Stimulated activated naive CD8-positive, alpha-beta T cell treated with anti-CD3 and anti-CD28 coated beads, Interleukin-15, Interleukin-2, amounts not matched to agents 100 ng/mL and 50 ng/mL, for 24 hours (primary cell): ENCODE results near the gene AFAP1.

ENCODE experiments used
- H3K27ac Mint-ChIP-seq: one replicate; pipeline ENCODE4 v1.8.0; 2021; ENCODE audit warnings: mild to moderate bottlenecking, mixed read lengths
- H3K27me3 Mint-ChIP-seq: one replicate; pipeline ENCODE4 v1.8.0; 2021; ENCODE audit warnings: mixed read lengths
- H3K36me3 Mint-ChIP-seq: one replicate; pipeline ENCODE4 v1.8.0; 2021; ENCODE audit warnings: low read depth, mixed read lengths
- H3K4me1 Mint-ChIP-seq: one replicate; pipeline ENCODE4 v1.8.0; 2021; ENCODE audit warnings: low read depth, mixed read lengths
- H3K4me3 Mint-ChIP-seq: one replicate; pipeline ENCODE4 v1.8.0; 2021; ENCODE audit warnings: mild to moderate bottlenecking, mixed read lengths
- H3K9me3 Mint-ChIP-seq: one replicate; pipeline ENCODE4 v1.8.0; 2021; ENCODE audit warnings: mixed read lengths

AFAP1 gene

DNA sequence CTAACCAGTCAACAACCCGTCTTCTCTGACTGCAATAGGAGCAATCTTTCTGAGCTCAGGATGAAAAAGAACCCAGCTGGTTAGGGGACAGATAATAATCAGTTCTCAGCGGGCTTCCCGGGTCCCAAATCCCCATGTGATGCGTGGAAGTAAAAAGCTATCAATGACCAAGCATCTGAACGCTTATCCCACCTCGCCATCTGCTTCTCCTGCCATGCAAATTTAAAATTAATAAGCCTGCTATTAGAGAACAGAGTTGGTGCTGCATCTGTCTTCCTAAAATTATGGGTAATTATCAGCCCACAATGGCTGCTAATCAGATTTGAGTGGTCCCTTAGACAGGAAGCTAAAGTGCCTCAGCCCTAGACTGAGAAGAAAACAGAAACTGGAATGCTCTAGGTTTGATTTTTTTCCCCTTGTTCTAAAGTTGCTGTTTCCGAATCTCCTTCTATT lies 37.5 kb downstream of the AFAP1 start:
- H3K4me1 Mint-ChIP-seq: peaks cover 9% of the 10 kb centered on the region
- no peaks in the 10 kb centered on the region for H3K9me3 Mint-ChIP-seq
- no peak overlapping the region for H3K27ac Mint-ChIP-seq

DNA sequence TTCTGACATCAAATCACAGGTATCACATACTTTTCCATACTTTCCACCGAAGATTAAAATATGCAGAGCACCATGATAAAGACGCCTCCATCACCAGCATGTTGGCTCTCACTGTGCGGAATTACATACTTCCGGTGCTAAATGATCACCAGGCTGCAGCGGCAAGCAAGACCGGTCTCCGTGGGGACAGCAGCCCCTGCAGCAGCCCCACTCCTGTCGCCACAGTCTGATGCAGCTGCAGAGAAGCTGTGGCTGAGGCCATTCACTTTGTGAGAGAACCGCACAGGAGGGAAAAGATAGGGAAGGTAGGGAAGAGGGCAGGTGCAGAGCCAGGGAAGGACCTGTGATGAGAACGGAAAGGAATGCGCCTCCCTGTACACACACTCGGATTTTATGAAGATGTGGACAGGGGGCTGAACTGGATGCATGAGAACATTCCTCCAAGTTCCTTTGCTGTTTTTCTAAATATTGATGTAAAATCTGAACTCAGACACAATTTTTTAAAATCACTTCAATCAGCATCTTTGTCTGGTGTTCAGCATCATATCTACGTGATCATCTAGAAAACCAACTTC lies 38.3 kb downstream of the AFAP1 start:
- H3K4me1 Mint-ChIP-seq: peaks cover 7% of the 10 kb centered on the region
- peaks cover 13% of the 10 kb centered on the region for H3K27me3 Mint-ChIP-seq
- H3K9me3 Mint-ChIP-seq: no peaks in the 10 kb centered on the region
- no peaks in the 10 kb centered on the region for H3K36me3 Mint-ChIP-seq
- H3K27ac Mint-ChIP-seq: no peak overlapping the region
- no peak overlapping the region for H3K4me3 Mint-ChIP-seq

More for the DNA sequence above, 37.5 kb downstream of the AFAP1 start:
- Mint-ChIP-seq H3K36me3 (no peaks in the 10 kb centered on the region), H3K4me3 (no peak overlapping the region), H3K27me3 (peaks cover 13% of the 10 kb centered on the region)

DNA sequence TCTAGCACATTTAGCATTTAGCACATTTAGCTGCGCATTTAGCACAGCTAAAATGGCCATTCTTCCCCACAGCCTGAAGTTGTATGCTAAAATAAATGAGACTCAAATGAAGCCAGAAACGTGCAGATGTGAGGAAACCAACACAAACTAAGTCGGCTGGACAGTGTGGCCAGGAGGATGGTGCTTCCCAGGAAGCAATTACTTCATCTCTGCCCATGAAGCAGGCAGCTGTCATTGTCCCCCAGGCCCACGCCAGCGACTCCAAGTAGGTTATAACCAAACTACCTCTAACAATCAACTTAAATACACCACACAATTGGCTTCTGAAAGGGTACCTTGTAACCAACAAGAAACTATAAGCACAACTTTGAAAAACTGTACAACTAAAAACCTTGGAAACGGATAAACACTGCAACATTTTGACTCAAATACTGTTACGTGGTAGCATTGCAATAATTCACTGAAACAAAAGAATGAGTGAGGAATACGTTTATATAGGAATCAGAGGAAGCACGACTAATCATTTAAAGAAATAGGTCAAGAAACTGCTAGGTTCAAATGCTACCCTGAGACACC lies 39.2 kb downstream of the AFAP1 start:
- no peaks in the 10 kb centered on the region for H3K36me3 Mint-ChIP-seq
- H3K4me1 Mint-ChIP-seq: peaks cover 7% of the 10 kb centered on the region
- no peaks in the 10 kb centered on the region for H3K9me3 Mint-ChIP-seq
- no peak overlapping the region for H3K27ac Mint-ChIP-seq
- no peak overlapping the region for H3K4me3 Mint-ChIP-seq
- peaks cover 13% of the 10 kb centered on the region for H3K27me3 Mint-ChIP-seq

DNA sequence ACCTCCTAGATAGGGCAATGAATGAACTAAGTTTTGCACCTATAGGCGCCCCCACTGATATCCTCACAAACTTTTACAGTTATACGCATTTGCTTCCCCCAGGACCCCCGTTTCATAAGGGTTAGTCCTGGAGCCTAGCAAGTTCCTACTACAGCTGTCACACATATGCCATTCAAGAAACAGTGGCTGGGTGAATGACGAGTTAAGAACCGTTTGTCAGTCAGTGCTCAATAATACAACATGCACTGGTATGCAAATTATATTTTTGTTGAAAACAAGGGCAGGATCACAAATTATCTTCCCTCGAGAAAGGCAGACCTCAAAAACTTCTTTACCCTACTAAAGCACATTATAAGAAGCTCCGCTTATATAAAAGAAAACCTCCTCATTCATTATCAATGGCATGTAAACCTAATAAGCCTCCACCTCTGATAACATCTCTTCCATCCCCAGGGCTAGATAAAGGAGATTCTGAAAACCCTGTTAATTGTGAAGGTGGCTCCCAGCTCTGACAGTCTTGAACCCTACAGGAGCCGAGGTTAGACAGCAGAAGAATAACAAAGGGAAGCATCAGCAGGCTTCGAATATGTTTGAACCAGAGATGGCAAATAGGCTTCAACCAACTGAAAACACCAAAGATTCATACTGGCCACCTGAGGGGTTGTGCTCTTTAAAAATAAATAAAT lies 40.3 kb downstream of the AFAP1 start:
- Mint-ChIP-seq H3K27ac (no peak overlapping the region), H3K27me3 (peaks cover 13% of the 10 kb centered on the region), H3K4me1 (peaks cover 7% of the 10 kb centered on the region), H3K9me3 (no peaks in the 10 kb centered on the region), H3K4me3 (no peak overlapping the region), H3K36me3 (no peaks in the 10 kb centered on the region)

DNA sequence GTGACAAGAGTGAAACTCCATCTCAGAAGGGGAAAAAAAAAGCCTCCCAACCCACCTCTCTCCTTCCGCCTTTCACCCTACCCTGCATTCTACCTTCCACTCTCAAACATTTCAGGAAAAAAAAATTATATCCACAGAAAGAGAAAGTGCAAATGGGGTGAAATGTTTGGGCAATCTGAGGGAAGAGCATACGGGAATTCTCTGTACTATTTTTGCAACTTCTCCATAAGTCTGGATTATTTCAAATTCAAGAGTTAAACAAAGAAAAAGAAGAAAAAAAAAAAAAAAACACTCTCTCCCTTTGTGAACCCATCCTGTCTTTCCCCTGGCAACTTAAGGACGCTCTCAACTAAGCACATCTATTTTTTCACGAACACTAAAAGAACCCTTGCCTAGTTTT lies 41.3 kb downstream of the AFAP1 start:
- no peaks in the 10 kb centered on the region for H3K36me3 Mint-ChIP-seq
- H3K27me3 Mint-ChIP-seq: peaks cover 13% of the 10 kb centered on the region
- H3K4me1 Mint-ChIP-seq: peaks cover 7% of the 10 kb centered on the region
- H3K27ac Mint-ChIP-seq: no peak overlapping the region
- no peak overlapping the region for H3K4me3 Mint-ChIP-seq
- no peaks in the 10 kb centered on the region for H3K9me3 Mint-ChIP-seq

DNA sequence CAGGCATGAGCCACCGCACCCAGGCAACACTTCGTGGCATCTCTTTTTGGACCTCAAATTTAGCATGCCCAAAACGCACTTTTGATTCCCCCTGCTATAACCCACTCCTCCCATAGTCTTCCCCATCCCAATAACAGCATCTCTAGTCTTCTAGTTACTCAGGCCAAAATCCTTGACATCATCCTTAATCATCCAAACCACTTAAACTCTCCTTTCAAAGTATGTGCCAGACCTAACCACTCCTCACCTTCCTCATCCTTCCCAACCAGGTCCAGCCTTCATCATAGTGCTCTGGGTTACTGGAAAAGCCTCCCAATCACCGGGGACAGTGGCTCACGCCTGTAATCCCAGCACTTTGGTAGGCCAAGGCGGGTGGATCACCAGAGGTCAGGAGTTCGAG lies 41.9 kb downstream of the AFAP1 start:
- Mint-ChIP-seq H3K27me3 (peaks cover 13% of the 10 kb centered on the region), H3K4me3 (no peak overlapping the region), H3K9me3 (no peaks in the 10 kb centered on the region), H3K36me3 (no peaks in the 10 kb centered on the region), H3K27ac (no peak overlapping the region), H3K4me1 (peaks cover 7% of the 10 kb centered on the region)

DNA sequence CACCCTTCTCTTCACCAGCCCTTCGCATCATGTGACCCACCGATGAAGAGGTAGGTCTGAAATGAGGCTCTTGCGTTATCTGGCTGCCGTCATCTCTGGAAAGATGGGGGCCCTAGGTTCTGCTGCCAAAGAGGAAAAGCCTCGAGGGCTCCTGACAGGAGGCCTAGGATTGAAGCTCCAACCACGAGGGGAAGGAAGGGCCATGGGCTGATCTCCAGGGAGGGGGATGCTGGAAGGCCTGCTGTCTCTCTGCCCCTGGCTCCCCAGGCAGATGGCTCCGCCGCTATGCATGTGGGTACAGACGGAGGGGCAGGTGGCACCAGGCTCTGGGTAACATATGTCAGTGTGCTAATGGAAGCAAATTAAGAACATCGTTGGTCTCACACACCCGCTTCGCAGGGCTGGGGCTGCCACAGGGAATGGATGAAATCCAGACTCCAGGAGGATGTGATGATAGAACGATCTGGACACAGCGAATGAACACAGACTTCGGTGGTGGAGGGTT lies 44.9 kb downstream of the AFAP1 start:
- Mint-ChIP-seq H3K4me3 (no peak overlapping the region), H3K9me3 (peaks cover 9% of the 10 kb centered on the region), H3K36me3 (peaks cover 4% of the 10 kb centered on the region), H3K27me3 (peaks cover 4% of the 10 kb centered on the region), H3K4me1 (peaks cover 17% of the 10 kb centered on the region), H3K27ac (no peak overlapping the region)

DNA sequence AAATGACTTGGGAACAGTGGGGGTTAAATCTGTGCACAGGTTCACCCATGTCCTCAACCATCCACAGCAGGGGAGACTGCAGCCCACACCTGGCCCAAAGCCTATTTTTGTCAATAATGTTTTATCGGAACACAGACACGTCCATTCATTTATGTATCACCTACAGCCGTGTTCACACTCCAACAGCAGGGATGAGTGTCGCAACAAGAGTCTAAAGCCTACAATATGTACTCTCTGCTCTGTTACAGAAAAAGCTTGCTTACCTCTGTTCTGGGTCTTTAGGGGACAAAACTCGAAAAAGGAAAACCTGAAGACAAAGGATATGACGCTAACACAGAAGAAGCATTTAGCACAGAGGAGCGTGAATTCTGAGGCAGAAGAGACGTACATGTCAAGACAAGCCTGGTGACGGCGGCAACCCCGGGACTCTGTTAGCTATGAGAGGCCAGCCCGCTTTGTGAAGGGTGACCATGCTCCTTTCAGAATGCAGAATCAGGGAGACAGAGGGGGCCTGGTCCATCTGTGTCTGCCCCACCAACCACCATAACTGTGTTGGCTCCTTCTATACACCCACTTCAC lies 45.5 kb downstream of the AFAP1 start:
- Mint-ChIP-seq H3K27ac (no peak overlapping the region), H3K9me3 (peaks cover 10% of the 10 kb centered on the region), H3K27me3 (peaks cover 4% of the 10 kb centered on the region), H3K4me1 (peaks cover 17% of the 10 kb centered on the region), H3K36me3 (peaks cover 4% of the 10 kb centered on the region), H3K4me3 (no peak overlapping the region)

DNA sequence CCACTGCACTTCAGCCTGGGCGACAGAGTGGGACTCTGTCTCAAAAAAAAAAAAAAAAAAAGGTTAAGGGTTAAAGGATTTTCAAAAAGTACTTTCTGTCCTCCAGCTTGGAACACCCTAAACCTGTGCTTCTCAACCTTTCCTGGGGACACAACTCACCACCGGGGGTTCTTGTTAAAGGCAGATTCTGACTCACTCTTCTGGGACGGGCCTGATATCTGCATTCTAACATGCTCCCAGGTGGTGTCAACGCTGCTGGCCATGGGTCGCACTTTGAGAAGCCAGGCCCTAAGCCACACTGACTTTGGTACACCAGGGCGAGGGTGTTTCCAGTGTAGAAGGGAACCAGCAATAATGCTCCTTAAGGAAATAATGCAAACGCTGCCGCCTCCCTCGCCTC lies 46.1 kb downstream of the AFAP1 start:
- H3K4me3 Mint-ChIP-seq: no peak overlapping the region
- H3K9me3 Mint-ChIP-seq: peaks cover 10% of the 10 kb centered on the region
- H3K36me3 Mint-ChIP-seq: peaks cover 4% of the 10 kb centered on the region
- H3K27ac Mint-ChIP-seq: no peak overlapping the region
- peaks cover 17% of the 10 kb centered on the region for H3K4me1 Mint-ChIP-seq
- H3K27me3 Mint-ChIP-seq: peaks cover 5% of the 10 kb centered on the region

DNA sequence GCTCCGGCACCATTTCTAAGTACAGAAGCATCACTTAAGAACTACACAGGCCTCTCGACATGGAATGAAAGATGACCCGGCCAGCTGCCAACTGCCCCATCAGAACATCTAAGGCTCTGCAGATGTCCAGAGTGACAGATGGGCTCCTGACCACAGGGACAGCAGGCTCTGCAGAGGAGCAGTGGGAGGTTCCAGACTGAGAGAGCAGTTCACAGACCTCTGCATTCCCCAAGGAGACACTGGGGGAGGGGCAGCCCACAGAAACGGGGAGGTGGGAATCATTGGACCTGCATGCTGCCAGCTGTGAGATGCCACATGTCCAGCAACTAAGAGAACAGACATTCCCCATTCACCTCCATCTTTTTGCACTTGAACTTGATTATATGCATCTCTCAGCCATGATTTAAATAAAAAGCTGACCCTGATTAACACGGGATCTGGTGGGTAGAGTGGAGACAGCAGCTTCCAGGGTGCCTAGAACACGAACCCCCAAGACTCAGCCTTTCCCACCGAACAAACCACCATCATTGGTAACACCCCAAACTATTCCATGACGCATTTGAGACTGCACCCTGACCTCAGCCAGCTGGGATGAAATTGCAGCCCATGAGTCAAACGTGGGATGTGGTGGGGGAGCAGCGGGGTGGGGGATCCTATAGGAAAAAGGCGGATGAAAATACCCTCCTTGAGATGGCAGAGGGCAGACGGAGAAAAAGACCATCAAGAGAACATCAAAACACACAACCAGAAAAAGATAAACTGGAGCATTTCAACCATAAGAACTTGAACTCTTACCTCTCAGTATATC lies 47.2 kb downstream of the AFAP1 start:
- H3K4me1 Mint-ChIP-seq: peaks cover 17% of the 10 kb centered on the region
- H3K36me3 Mint-ChIP-seq: peaks cover 10% of the 10 kb centered on the region
- peak overlapping the region; percentile 68 for H3K27ac Mint-ChIP-seq
- no peak overlapping the region for H3K4me3 Mint-ChIP-seq
- H3K27me3 Mint-ChIP-seq: peaks cover 10% of the 10 kb centered on the region
- H3K9me3 Mint-ChIP-seq: peaks cover 16% of the 10 kb centered on the region

DNA sequence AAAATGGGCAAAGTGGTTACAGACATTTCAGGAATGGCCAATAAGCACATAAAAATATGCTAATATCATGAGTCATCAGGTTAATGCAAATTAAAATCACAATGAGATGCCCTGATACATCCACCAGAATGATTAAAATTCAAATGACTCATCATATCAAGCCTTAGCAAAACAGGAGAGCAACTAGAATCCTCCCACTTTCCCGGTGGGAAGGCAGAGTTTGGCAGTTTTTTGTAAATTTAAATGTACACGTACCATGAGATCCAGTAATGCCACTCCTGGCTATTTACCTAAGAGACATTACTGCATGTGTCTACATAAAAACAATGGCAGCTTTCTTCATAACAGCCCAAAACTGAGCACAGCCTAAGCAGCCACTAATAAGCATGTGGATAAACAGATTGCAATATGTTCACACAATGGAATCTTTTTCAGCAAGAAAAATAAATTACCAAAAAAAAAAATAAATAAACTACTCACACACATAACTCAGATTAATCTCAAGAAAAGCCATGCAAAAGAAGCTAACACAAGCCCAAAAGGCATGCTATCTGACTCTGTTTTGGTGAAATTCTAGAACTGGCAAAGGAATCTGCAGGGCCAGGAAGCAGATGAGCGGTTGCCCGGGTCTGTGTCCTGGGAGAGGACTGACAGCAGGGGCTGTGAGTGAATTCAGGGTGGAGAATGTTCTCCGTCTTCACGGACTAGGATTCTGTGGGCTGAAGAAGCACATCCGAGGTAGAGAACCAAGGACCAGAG lies 48.8 kb downstream of the AFAP1 start:
- Mint-ChIP-seq H3K27ac (no peak overlapping the region), H3K9me3 (peaks cover 16% of the 10 kb centered on the region), H3K36me3 (peaks cover 10% of the 10 kb centered on the region), H3K4me1 (peaks cover 17% of the 10 kb centered on the region), H3K27me3 (peaks cover 14% of the 10 kb centered on the region), H3K4me3 (no peak overlapping the region)

DNA sequence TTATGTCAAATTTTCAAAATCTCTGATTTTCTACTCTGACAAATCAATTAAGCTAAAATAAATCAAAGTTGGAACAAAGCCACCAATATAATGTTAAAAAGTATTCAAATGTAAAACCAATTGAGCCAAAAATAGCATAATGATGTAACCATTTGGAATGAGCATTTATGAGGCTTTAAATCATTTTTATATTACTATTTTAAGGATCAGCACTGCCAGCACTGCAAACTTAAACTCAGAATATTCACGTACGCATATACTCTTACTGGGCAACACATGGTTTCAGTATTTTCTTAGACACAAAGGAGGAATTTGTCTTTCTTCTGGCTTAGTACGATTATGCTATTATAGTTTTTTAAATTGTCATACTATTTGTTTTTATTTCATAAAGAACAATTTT lies 52.2 kb downstream of the AFAP1 start:
- Mint-ChIP-seq H3K27ac (no peak overlapping the region), H3K36me3 (peaks cover 10% of the 10 kb centered on the region), H3K4me3 (no peak overlapping the region), H3K4me1 (peaks cover 17% of the 10 kb centered on the region), H3K9me3 (peaks cover 16% of the 10 kb centered on the region), H3K27me3 (peaks cover 14% of the 10 kb centered on the region)

DNA sequence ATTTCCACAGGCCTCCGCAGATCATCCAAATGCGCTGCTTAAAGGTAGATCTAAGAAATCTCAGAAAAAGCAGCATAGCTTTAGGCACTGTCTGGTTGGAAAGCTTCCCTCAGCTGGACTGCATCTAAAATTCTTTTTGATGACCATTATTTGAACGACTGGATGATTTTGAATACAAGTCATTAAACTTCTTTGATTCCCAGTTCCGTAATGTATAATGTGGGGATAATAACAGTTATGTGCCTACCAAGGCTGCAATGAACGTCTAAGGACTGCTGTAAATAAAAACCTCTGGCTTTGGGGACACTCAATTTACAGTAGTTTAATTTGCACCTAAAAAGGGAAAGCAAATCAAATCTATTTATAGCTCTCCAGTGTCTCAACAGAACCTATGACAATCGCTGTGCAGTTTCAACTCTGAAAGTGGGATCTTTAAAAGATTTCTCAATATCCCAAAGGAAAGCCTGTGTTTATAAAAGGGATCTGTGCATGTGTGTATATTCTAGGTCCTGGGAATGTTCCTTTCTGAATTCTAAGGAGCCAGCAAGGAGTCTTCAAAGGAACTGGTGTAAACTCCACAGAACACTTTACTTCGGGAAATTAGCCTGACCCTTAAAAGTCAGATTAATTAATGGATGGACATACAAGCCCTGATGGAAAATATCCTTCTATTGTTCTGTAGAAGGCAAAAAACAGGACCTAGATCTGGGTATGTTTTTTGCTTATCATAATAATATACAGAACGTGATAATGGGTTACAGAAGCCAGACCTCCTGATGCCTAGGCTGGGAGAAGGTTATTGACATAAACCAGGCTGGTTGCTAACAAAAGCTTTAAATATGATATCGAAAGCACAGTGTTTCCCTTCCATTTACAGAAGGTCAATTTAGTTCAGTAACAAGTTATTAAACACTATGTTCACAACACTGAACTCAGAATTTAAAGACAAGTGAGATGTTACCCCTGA lies 53.4 kb downstream of the AFAP1 start:
- peaks cover 14% of the 10 kb centered on the region for H3K27me3 Mint-ChIP-seq
- H3K4me3 Mint-ChIP-seq: no peak overlapping the region
- H3K9me3 Mint-ChIP-seq: peaks cover 16% of the 10 kb centered on the region
- H3K36me3 Mint-ChIP-seq: peaks cover 10% of the 10 kb centered on the region
- H3K4me1 Mint-ChIP-seq: peaks cover 14% of the 10 kb centered on the region
- H3K27ac Mint-ChIP-seq: no peak overlapping the region
